Lung (tissue), 12 donors: ENCODE data around the gene SENP3. TPM values are rescaled to one million over a fixed set of nuclear protein-coding genes. Genes with fewer than 3 reads are reported as not detected.

Experiments used
- ATAC-seq: fragments of 200-7000 bp; cut with Tn5 transposase; one replicate; pipeline ENCODE4 v1.9.1; 2020; ENCODE audit warnings: moderate number of reproducible peaks; ENCODE audit not compliant: insufficient read depth, low FRiP score
- DNase-seq, 3 donors: peaks; one replicate each; pipeline ENCODE4 v3.0.0-alpha.2; 2013 to 2017
- H3K27ac ChIP-seq, 2 donors: one replicate each; pipeline ENCODE4 v1.5.1; 2013; ENCODE audit warnings: mild to moderate bottlenecking in 2 of 2, moderate library complexity in 2 of 2, control low read depth in 1 of 2, inconsistent platforms in 1 of 2, low read depth in 1 of 2, low read length in 1 of 2
- H3K27me3 ChIP-seq, 3 donors: one replicate each; pipeline ENCODE4 v1.5.1; 2013; ENCODE audit warnings: low read length in 2 of 3; ENCODE audit not compliant: control insufficient read depth in 3 of 3, insufficient read depth in 3 of 3
- H3K36me3 ChIP-seq, 4 donors: one replicate each; pipeline ENCODE4 v1.5.1; 2013; ENCODE audit warnings: low read length in 4 of 4, mild to moderate bottlenecking in 1 of 4, moderate library complexity in 1 of 4; ENCODE audit not compliant: control insufficient read depth in 4 of 4, insufficient read depth in 4 of 4
- H3K4me1 ChIP-seq, 5 donors: one replicate each; pipeline ENCODE4 v1.5.1; 2013; ENCODE audit warnings: low read length in 5 of 5, mild to moderate bottlenecking in 2 of 5, moderate library complexity in 1 of 5; ENCODE audit not compliant: control insufficient read depth in 5 of 5, insufficient read depth in 5 of 5
- H3K4me3 ChIP-seq: one replicate; pipeline ENCODE4 v1.5.1; 2013; ENCODE audit warnings: mild to moderate bottlenecking, control low read depth, moderate library complexity
- H3K9ac ChIP-seq, 2 donors: one replicate each; pipeline ENCODE4 v1.5.1; 2013; ENCODE audit warnings: low read length in 2 of 2, control low read depth in 1 of 2; ENCODE audit not compliant: insufficient read depth in 1 of 2
- H3K9me3 ChIP-seq, 4 donors: one replicate each; pipeline ENCODE4 v1.5.1; 2013; ENCODE audit warnings: low read length in 3 of 4, mild to moderate bottlenecking in 1 of 4, moderate library complexity in 1 of 4; ENCODE audit not compliant: control insufficient read depth in 4 of 4, insufficient read depth in 3 of 4
- CTCF ChIP-seq: IDR thresholded peaks from 2 replicates; pipeline ENCODE4 v1.5.1; 2012; ENCODE audit warnings: mild to moderate bottlenecking; ENCODE audit errors: control extremely low read depth, extremely low read depth
- WGBS, 2 donors: extraction: QIAGEN DNeasy Blood & Tissue Kit; methylation state at CpG; one replicate each; pipeline ENCODE4 v1.1.7; 2013; 5-methylcytosine and 5-hydroxymethylcytosine counted together
- polyA plus RNA-seq, 2 donors: library from polyadenylated mRNA; stranded (reverse); fragments of 200-250 nt; gene quantifications; one replicate each; pipeline ENCODE4 v1.2.1, GENCODE V29; 2013
- total RNA-seq, 2 donors: library from RNA; depleted of rRNA in 1 of 2; stranded (reverse); fragments of >200 nt in 1 of 2; gene quantifications; one replicate each; pipeline ENCODE4 v1.2.1, GENCODE V29; 2014 to 2021
- donor health status: control.
- donor health status: control.
- donor health status: Bipolar disorder and iron deficiency.
- donor health status: healthy.
- donor health status: DM: yes; HTN: yes; CAD: no.

The SENP3 gene
- total and polyA plus RNA-seq, 4 donors: 34.0 to 54.4 (median 48.6) TPM

GRCh38 chr17:7572338-7572587 is 10.5 kb downstream of the SENP3 start:
- no peak for ATAC-seq
- no peak for DNase-seq
- peaks cover 0 to 2% (median 0%) of the 10 kb centered on the region in 4 donors for H3K9me3 ChIP-seq
- peaks cover 30 to 58% (median 47%) of the 10 kb centered on the region in 4 donors for H3K36me3 ChIP-seq
- no peaks in the 10 kb centered on the region for H3K27me3 ChIP-seq
- peak overlapping the region; percentile 37 for H3K4me3 ChIP-seq
- H3K9ac ChIP-seq: peak overlapping the region; percentile 48 to 74
- H3K27ac ChIP-seq: peak overlapping the region; percentile 95 to 97
- TF ChIP-seq CTCF: no peak
- H3K4me1 ChIP-seq: peaks cover 4 to 25% (median 8%) of the 10 kb centered on the region in 5 donors
- 1 to 2% methylated on average over 11 of the region's 11 CpGs for WGBS, 2 donors

- ATAC-seq: peak; percentile 91
- Histone ChIP-seq H3K27me3 (no peaks in the 10 kb centered on the region), H3K9me3 (peaks cover 0 to 2% (median 0%) of the 10 kb centered on the region in 4 donors), H3K36me3 (peaks cover 31 to 59% (median 50%) of the 10 kb centered on the region in 4 donors), H3K4me1 (peaks cover 4 to 25% (median 8%) of the 10 kb centered on the region in 5 donors), H3K4me3 (peak overlapping the region; percentile 100), H3K9ac (peak overlapping the region; percentile 67 to 95), H3K27ac (peak overlapping the region; percentile 91 to 100)
- peak; percentile 99 to 100 (median 100) for DNase-seq
- 1% methylated on average over 73 of the region's 73 CpGs for whole genome bisulfite sequencing, 2 donors
- TF ChIP-seq CTCF: no peak
Observed at GRCh38 chr17:7572588-7573323, 11.0 kb downstream of the SENP3 start.

DNA sequence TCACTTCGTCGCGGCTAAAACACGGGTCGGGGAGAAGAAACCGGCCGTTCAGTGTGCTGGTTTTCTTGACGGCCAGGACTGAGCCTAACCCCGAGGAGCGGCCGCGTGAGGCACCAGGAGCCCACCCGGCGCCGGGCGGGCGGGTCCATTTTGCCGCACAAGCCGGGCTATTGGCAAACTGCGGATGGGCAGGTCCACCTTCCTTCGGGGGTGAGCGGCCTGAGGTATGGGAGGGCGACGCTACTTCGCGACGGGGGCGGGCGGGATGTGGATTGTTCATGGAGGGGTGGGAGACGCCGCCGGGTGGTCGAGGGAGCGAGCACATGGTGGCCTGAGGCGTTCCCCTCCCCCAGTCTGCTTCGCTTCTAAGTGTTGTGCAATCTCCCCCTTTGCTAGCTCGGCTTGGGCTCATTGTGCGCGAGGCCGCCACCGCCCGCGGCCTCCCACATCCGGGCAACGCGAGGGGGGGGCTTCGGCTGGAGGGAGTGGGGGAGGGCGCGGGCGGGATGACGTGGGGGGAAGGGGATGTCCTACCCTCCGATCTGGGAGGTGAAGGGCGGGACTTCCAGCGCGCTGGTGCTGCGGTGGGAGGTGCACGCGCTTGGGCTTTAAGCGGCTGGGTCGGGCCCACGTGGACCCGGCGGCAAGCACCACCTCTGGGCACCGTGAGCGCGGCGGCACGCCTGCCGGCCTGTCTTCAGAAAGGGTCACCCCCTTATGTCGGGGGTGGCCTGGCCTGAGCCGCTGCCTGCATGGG is 11.8 kb downstream of the SENP3 start:
- H3K36me3 ChIP-seq: peaks cover 36 to 64% (median 53%) of the 10 kb centered on the region in 4 donors

More for the DNA sequence above, 11.8 kb downstream of the SENP3 start:
- H3K4me3 ChIP-seq: peak overlapping the region; percentile 100
- peak overlapping the region; percentile 77 to 95 for H3K9ac ChIP-seq
- peak; percentile 95 to 98 (median 95) for DNase-seq
- 0 to 1% methylated on average over 54 to 71 of the region's 71 CpGs for WGBS, 2 donors
- H3K4me1 ChIP-seq: peaks cover 4 to 25% (median 8%) of the 10 kb centered on the region in 5 donors
- H3K27ac ChIP-seq: peak overlapping the region; percentile 91 to 100
- no peaks in the 10 kb centered on the region for H3K27me3 ChIP-seq
- peaks cover 0 to 2% (median 0%) of the 10 kb centered on the region in 4 donors for H3K9me3 ChIP-seq
- ATAC-seq: peak; percentile 60
- no peak for TF ChIP-seq CTCF
